H1 (cell line): Measurements from ENCODE around the gene ZGRF1.
A peak's percentile ranks its signal among the peaks of the same experiment; 100 is the strongest.

Source experiments
- CTCF ChIP-seq, 3 experiments: IDR thresholded peaks; 1 replicate in 2 of 3; 2 replicates in 1 of 3; pipeline versions ENCODE4 v1.5.1 to v1.6.1; 2011; ENCODE audit warnings: low read length in 3 of 3, mild to moderate bottlenecking in 3 of 3, inconsistent platforms in 2 of 3, low read depth in 1 of 3, moderate library complexity in 1 of 3; ENCODE audit not compliant: insufficient read depth in 1 of 3; ENCODE audit errors: control extremely low read depth in 1 of 3
- RFX5 ChIP-seq: IDR thresholded peaks from 2 replicates; pipeline ENCODE4 v1.6.1; 2011; ENCODE audit warnings: low read depth, low read length, improper control_type of control experiment, borderline replicate concordance

- peak in 2 of 3 experiments; percentile 1 to 43; a peak in 2 of 4 replicates for TF ChIP-seq CTCF (IDR thresholded peaks at IDR 0.05; ENCODE audit: control extremely low read depth in 1 of 3, insufficient read depth in 1 of 3, low read depth in 1 of 3, low read length in 3 of 3)
- no peak for TF ChIP-seq RFX5
Measured at GRCh38 chr4:112514647-112515197, 122.0 kb downstream of the ZGRF1 start.
